22Rv1 (cell line): ENCODE results near the gene FEZF2.

Experiments used
- ZFX ChIP-seq: fragments of 450-650 bp; IDR thresholded peaks from 2 replicates; pipeline ENCODE4 v1.6.1; 2017; ENCODE audit warnings: antibody characterized with exemption, borderline replicate concordance
- TF ChIP-seq, protein P1 (sequence below): fragments of 450-650 bp; IDR thresholded peaks from 2 replicates; pipeline ENCODE4 v1.5.1; 2017; ENCODE audit warnings: mild to moderate bottlenecking

DNA sequence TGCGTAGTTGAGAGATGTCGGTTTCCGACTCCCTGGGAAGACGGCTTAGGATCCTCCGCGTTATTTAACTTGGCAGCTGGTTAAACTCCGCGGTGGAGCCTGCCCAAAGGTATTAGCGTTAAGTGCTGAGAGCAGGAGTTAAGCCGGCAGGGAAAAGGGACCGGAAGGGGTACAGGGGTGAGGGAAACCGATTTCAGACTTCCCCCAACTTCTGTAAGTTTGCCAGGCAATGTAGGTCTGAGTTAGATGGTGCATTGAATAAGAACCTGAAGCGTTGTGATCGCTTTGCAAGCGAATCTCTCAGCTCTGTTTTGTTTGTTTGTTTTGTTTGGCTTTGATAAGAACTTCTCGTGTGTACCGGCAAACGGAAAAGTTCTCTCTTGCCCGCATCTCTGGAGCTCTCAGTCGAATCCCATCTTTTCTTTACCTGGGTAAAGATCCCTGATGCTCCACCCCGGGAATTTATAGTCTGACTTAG lies 6.0 kb upstream of the FEZF2 start:
- TF ChIP-seq, protein P1, sequence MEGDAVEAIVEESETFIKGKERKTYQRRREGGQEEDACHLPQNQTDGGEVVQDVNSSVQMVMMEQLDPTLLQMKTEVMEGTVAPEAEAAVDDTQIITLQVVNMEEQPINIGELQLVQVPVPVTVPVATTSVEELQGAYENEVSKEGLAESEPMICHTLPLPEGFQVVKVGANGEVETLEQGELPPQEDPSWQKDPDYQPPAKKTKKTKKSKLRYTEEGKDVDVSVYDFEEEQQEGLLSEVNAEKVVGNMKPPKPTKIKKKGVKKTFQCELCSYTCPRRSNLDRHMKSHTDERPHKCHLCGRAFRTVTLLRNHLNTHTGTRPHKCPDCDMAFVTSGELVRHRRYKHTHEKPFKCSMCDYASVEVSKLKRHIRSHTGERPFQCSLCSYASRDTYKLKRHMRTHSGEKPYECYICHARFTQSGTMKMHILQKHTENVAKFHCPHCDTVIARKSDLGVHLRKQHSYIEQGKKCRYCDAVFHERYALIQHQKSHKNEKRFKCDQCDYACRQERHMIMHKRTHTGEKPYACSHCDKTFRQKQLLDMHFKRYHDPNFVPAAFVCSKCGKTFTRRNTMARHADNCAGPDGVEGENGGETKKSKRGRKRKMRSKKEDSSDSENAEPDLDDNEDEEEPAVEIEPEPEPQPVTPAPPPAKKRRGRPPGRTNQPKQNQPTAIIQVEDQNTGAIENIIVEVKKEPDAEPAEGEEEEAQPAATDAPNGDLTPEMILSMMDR: no peak
- TF ChIP-seq ZFX: no peak
